Subcutaneous adipose tissue (tissue), 4 donors: ENCODE results near the gene STH. TPM values are rescaled to one million over a fixed set of nuclear protein-coding genes. Genes with fewer than 3 reads are reported as not detected.

Experiments used
- total RNA-seq, 4 donors: library from RNA; depleted of rRNA; stranded (reverse); fragments of >200 nt; gene quantifications; one replicate each; pipeline ENCODE4 v1.1.0, GENCODE V29; 2016
- TF ChIP-seq, protein P1 (sequence below): fragments of 450-650 bp; IDR thresholded peaks from one replicate; pipeline ENCODE4 v1.5.1; 2016; ENCODE audit warnings: low read depth, mild to moderate bottlenecking, control low read depth, antibody characterized with exemption, moderate library complexity

The STH gene
- total RNA-seq, 4 donors from 2014 or later: not detected

DNA sequence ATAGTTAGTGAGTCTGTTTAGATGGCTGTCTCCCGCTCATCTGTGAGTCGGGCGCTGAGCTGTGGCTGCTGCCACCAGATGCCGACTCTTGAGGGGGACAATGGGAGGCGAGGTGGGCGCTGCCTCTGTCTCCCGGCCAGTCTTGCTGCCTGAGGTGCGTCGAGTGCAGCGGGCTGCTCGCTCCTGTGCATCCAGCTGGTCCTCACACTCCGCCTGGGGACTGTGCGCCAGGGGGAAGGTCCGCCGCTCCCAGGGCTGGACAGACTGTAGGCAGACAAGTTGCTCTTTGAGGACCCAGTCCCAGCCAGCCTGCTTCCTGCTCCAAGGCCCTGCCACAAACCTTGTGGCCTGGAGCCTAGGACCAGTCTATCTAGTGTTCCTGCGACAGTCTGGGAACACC, 32.4 kb downstream of the STH start:
- TF ChIP-seq, protein P1, sequence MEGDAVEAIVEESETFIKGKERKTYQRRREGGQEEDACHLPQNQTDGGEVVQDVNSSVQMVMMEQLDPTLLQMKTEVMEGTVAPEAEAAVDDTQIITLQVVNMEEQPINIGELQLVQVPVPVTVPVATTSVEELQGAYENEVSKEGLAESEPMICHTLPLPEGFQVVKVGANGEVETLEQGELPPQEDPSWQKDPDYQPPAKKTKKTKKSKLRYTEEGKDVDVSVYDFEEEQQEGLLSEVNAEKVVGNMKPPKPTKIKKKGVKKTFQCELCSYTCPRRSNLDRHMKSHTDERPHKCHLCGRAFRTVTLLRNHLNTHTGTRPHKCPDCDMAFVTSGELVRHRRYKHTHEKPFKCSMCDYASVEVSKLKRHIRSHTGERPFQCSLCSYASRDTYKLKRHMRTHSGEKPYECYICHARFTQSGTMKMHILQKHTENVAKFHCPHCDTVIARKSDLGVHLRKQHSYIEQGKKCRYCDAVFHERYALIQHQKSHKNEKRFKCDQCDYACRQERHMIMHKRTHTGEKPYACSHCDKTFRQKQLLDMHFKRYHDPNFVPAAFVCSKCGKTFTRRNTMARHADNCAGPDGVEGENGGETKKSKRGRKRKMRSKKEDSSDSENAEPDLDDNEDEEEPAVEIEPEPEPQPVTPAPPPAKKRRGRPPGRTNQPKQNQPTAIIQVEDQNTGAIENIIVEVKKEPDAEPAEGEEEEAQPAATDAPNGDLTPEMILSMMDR: no peak

DNA sequence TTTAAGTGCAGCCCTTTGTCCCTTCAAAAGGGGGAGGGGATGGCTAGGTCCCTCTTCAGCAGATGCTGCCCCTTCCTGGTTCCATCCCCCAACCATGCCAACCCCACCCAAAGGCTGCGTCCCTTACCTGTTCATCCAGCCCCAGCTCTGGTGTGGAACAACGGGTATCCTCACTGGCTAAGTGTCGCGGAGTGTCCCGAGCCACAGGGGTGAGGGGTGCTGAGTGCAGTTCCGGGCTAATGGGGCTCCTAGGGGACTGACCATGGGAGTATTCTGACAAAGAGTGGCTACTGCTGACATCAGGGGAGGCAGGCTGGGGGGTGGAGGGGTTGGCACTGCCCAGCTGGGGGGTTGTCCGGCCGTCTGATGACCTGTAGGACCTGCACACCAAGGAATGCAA, 32.9 kb downstream of the STH start:
- TF ChIP-seq, protein P1: no peak

DNA sequence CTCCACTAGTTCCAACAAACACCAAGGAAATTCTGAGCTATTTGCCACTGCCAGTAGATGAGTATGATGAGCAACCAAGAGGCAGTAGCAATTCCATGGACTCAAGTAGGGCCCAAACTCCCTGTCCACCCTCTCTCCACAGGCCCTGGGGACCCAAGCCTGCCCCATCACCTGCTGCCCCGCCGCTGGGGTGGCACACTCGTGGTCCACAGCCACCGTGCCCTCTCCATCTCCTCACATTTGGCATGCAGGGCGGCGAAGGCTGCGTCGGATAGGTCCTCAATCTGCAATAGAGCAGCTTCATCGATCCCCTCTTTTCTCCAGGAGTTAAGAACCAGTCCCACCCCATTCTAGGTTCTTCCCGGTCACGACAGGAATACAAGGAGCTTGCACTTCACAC, 33.9 kb downstream of the STH start:
- TF ChIP-seq, protein P1: no peak

DNA sequence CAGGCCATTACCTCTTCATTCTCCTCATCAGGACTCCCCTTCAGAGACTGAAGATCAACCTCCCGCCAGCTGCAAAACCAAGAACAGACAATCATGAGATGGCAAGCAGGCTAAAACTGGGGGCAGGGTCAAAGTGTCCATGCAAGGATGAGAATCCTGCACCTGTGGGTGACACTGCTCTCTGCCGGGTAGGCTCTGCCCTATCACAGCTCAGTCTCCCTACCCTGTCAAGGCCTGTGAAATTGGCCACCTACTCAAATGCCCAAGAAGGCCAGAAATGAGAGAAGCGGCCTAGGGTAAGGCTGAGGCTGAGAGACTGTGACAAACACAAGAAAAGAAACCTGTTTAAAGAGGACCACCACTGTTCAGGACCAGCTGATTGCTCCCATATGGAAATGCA, 34.3 kb downstream of the STH start:
- TF ChIP-seq, protein P1: no peak

DNA sequence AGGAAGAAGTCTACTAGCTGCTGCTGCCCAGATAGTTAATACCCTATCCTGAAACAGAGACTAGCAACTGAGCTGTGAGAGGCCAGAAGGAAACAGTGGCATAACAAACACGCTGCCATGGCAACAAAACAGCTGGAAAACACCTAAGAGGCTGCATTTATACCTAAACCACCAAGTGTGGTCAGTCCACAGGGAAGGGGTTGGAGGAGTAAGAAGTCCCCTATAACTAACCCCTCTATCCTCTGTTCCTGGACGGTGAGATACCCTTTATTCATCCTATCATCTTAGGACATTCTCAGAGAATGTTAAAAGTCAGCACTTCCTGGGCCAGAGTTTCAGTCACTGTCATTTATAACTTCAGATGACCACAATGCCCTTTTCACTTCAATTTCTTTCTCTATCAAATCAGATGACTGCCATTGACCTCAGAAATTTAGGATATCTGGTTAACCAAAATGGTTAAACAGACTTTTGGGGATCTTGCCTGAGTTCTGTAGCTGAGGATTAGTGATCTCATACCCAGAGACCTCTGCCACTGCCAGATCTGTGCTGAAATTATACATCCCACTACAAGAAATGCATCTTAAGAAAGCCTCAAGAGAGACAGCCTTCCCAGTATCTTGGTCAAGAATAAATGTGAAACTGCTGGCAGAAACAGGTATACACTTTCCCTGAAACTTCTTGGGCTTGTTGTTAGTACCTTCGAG, 36.2 kb downstream of the STH start:
- TF ChIP-seq, protein P1: no peak

DNA sequence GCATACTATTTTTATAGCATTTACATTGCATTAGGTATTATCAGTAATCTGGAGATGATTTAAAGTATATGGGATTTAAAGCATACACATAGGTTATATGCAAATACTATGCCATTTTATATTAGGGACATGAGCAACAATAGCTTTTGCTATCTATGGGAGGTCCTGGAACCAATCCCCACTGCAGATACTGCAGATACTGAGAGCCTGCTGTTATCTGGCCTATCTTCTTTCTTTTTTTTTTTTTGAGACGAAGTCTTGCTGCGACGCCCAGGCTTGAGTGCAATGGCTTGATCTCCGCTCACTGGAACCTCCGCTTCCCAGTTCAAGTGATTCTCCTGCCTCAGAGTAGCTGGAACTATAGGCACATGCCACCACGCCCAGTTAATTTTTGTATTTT, 37.4 kb downstream of the STH start:
- TF ChIP-seq, protein P1: no peak

DNA sequence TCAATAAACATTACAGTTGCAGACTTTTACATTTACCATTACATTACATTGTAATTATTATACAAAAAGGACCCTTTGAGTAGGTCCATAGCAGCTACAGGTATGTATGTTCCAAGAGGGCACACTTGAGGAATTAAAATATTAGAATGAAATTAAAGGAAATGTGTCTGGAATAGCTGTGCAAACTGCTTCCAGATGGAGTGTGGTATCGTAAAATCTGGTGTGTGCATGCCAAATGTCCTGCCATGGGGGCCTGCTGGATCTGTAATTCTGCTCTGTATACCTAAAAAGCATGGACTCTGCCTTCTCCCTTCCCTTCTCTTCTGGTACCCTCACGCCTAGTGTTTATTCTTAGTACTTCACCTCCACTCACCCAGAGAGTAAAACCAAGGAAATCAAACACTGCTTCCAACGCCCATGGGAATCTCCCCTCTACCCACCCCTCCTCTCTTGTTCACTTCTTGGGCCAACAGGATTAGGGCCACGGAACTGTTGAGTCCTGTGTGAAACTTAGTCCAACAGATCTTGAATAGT, 38.7 kb downstream of the STH start:
- TF ChIP-seq, protein P1: no peak
